HCT116 (cell line): ENCODE results near the gene HMGCL.

Experiments
- CTCF ChIP-seq, 3 experiments: fragments of 200-600 bp in 1 of 3; sonication (generic) in 1 of 3; IDR thresholded peaks in 2 of 3; conservative IDR thresholded peaks in 1 of 3; 2 replicates each; pipeline ENCODE4 v1.5.1; 2012 to 2017; ENCODE audit warnings: low read depth in 2 of 3, low read length in 2 of 3, antibody characterized with exemption in 1 of 3, borderline replicate concordance in 1 of 3, control low read depth in 1 of 3, mild to moderate bottlenecking in 1 of 3, mixed read lengths in 1 of 3, mixed run types in 1 of 3, moderate library complexity in 1 of 3; ENCODE audit not compliant: insufficient read depth in 1 of 3
- EZH2 ChIP-seq: fragments of 200-600 bp; sonication (generic); IDR thresholded peaks from 2 replicates; pipeline ENCODE4 v1.6.1; 2017; ENCODE audit warnings: antibody characterized with exemption, mixed run types
- EZH2phosphoT487 ChIP-seq: fragments of 200-600 bp; IDR thresholded peaks from 2 replicates; pipeline ENCODE4 v1.6.1; 2018; ENCODE audit warnings: antibody characterized with exemption, borderline replicate concordance
- POLR2A ChIP-seq: IDR thresholded peaks from 2 replicates; pipeline ENCODE4 v1.7.0; 2011; ENCODE audit warnings: borderline replicate concordance; ENCODE audit not compliant: insufficient read depth, insufficient read length; ENCODE audit errors: extremely low read depth
- POLR2AphosphoS5 ChIP-seq: IDR thresholded peaks from 2 replicates; pipeline ENCODE4 v1.6.1; 2011; ENCODE audit warnings: mild to moderate bottlenecking, low read depth, low read length, moderate library complexity
- RAD21 ChIP-seq: IDR thresholded peaks from 2 replicates; pipeline ENCODE4 v1.6.1; 2012; ENCODE audit warnings: low read depth, mild to moderate bottlenecking
- REST ChIP-seq: IDR thresholded peaks from 2 replicates; pipeline ENCODE4 v1.6.1; 2012; ENCODE audit warnings: low read depth
- SIN3A ChIP-seq: IDR thresholded peaks from 2 replicates; pipeline ENCODE4 v1.6.1; 2012; ENCODE audit warnings: low read depth
- SRF ChIP-seq: IDR thresholded peaks from 2 replicates; pipeline ENCODE4 v1.6.1; 2012; ENCODE audit warnings: low read depth

GRCh38 chr1:23772854-23773242 is 52.4 kb downstream of the HMGCL start:
- TF ChIP-seq SIN3A: no peak
- TF ChIP-seq POLR2AphosphoS5: no peak
- TF ChIP-seq EZH2: no peak
- TF ChIP-seq CTCF (IDR thresholded peaks at IDR 0.05 in 2 of 3, conservative IDR thresholded peaks at IDR 0.05 in 1 of 3; ENCODE audit: borderline replicate concordance in 1 of 3, insufficient read depth in 1 of 3, low read depth in 2 of 3, low read length in 2 of 3): no peak
- no peak for TF ChIP-seq EZH2phosphoT487
- no peak for TF ChIP-seq POLR2A
- TF ChIP-seq SRF: no peak
- no peak for TF ChIP-seq REST
- TF ChIP-seq RAD21: no peak
